HG03039 (cell line): Measurements from ENCODE around the gene UFSP1.

Experiments used
- ATAC-seq: cut with Tn5 transposase; IDR thresholded peaks from one replicate; pipeline ENCODE4 v1.9.1; 2021; ENCODE audit warnings: mild to moderate bottlenecking, moderate library complexity; ENCODE audit not compliant: unreplicated experiment

The UFSP1 gene

GRCh38 chr7:100895956-100896731, 6.6 kb upstream of the UFSP1 start:
- ATAC-seq = no peak

GRCh38 chr7:100895701-100895955, 6.1 kb upstream of the UFSP1 start, which contains the start of gene ACHE:
ACHE (minus strand) TSS chr7:100895888; CDS start chr7:100894232, 1,656 bp downstream.
- no peak for ATAC-seq

GRCh38 chr7:100894860-100895700, 5.6 kb upstream of the UFSP1 start:
- ATAC-seq = no peak

- ATAC-seq = no peak
Measured at GRCh38 chr7:100893910-100894721, 4.6 kb upstream of the UFSP1 start.

GRCh38 chr7:100893318-100893895, 3.9 kb upstream of the UFSP1 start:
- no peak for ATAC-seq

- ATAC-seq = no peak
Measured at GRCh38 chr7:100892364-100893317, 3.1 kb upstream of the UFSP1 start.

GRCh38 chr7:100891568-100892247, 2.2 kb upstream of the UFSP1 start:
- no peak for ATAC-seq

- ATAC-seq = no peak
Measured at GRCh38 chr7:100890653-100891567, 1.4 kb upstream of the UFSP1 start.

- no peak for ATAC-seq
Measured at GRCh38 chr7:100888291-100888987, 1.1 kb downstream of the UFSP1 start.

- ATAC-seq = no peak
Measured at GRCh38 chr7:100887516-100888290, 1.8 kb downstream of the UFSP1 start.

- ATAC-seq = no peak
Measured at GRCh38 chr7:100886936-100887515, 2.5 kb downstream of the UFSP1 start.

GRCh38 chr7:100886142-100886935, 3.2 kb downstream of the UFSP1 start:
- no peak for ATAC-seq

GRCh38 chr7:100885440-100886141, 3.9 kb downstream of the UFSP1 start:
- no peak for ATAC-seq

GRCh38 chr7:100884736-100885439, 4.6 kb downstream of the UFSP1 start:
- ATAC-seq = no peak
